Endothelial cell of umbilical vein (primary cell): ENCODE measurements around the gene MOG. TPM values are rescaled to one million over a fixed set of nuclear protein-coding genes. Genes with fewer than 3 reads are reported as not detected.

Source experiments
- BruUV-seq: library from RNA; stranded (reverse); fragments of 400-500 nt; replicated peaks from 2 replicates; lab custom pipeline; 2021; lab: Mats Ljungman, UMichigan
- CTCF ChIA-PET: fragments of 300-600, 350-600 bp; sonication (Branson Sonifier 250); formaldehyde crosslinking; loops from one replicate; lab custom pipeline; 2021; ENCODE audit warnings: antibody characterized with exemption, inconsistent platforms; lab: Charles Lee
- POLR2A ChIA-PET: fragments of 300-600, 350-600 bp; sonication (Branson Sonifier 250); formaldehyde crosslinking; loops from one replicate; lab custom pipeline; 2021; ENCODE audit warnings: antibody characterized with exemption, inconsistent platforms; lab: Charles Lee
- DNase-seq: peaks from one replicate; pipeline ENCODE4 v3.0.0-alpha.2; 2011; ENCODE audit warnings: low read depth, low spot score
- FAIRE-seq: peaks from 2 replicates; lab custom pipeline; 2011; peaks lifted over from hg19 to GRCh38; lab: Jason Lieb, UNC
- H2AFZ ChIP-seq: 2 replicates; pipeline ENCODE4 v1.6.0; 2012; ENCODE audit warnings: low read depth, low read length, control low read depth, inconsistent platforms
- H3K27ac ChIP-seq: 2 replicates; pipeline ENCODE4 v1.5.1; 2011; ENCODE audit warnings: low read depth, mild to moderate bottlenecking, control low read depth, low read length, moderate library complexity; ENCODE audit not compliant: insufficient read depth
- H3K27me3 ChIP-seq, 2 experiments: 2 replicates each; pipeline versions ENCODE4 v1.6.0 to v1.6.1; 2011; ENCODE audit warnings: low read length in 2 of 2, mixed read lengths in 1 of 2; ENCODE audit not compliant: control insufficient read depth in 2 of 2, insufficient read depth in 2 of 2
- H3K36me3 ChIP-seq, 2 experiments: 2 replicates in 1 of 2; 3 replicates in 1 of 2; pipeline ENCODE4 v1.5.1; 2011; ENCODE audit warnings: low read length in 2 of 2, mild to moderate bottlenecking in 1 of 2, moderate library complexity in 1 of 2; ENCODE audit not compliant: control insufficient read depth in 2 of 2, insufficient read depth in 2 of 2; ENCODE audit errors: extremely low read depth in 1 of 2
- H3K4me1 ChIP-seq: 3 replicates; pipeline ENCODE4 v1.5.1; 2011; ENCODE audit warnings: mild to moderate bottlenecking, low read length; ENCODE audit not compliant: control insufficient read depth, insufficient read depth; ENCODE audit errors: extremely low read depth
- H3K4me2 ChIP-seq: 2 replicates; pipeline ENCODE4 v1.6.1; 2011; ENCODE audit warnings: low read length, control low read depth, mixed read lengths; ENCODE audit not compliant: insufficient read depth
- H3K4me3 ChIP-seq, 3 experiments: fragments of 200-600 bp in 1 of 3; sonication (generic), shearing (Covaris generic) in 1 of 3; replicated peaks in 1 of 3; 2 replicates each; pipeline ENCODE4 v1.5.1; 2011 to 2016; ENCODE audit warnings: control low read depth in 3 of 3, low read length in 3 of 3, mild to moderate bottlenecking in 2 of 3, inconsistent platforms in 1 of 3, low read depth in 1 of 3, moderate library complexity in 1 of 3; ENCODE audit not compliant: insufficient read depth in 1 of 3
- H3K79me2 ChIP-seq: 2 replicates; pipeline ENCODE4 v1.6.0; 2012; ENCODE audit warnings: low read length, inconsistent platforms; ENCODE audit not compliant: control insufficient read depth, insufficient read depth
- H3K9ac ChIP-seq: replicated peaks from 2 replicates; pipeline ENCODE3; 2011; ENCODE audit warnings: low read length, control low read depth; ENCODE audit not compliant: insufficient read depth; ENCODE audit errors: extremely low read depth
- H3K9me1 ChIP-seq: replicated peaks from 3 replicates; pipeline ENCODE4 v1.6.0; 2011; ENCODE audit warnings: mild to moderate bottlenecking, low read length; ENCODE audit not compliant: control insufficient read depth, insufficient read depth; ENCODE audit errors: extremely low read depth
- H3K9me3 ChIP-seq: replicated peaks from 2 replicates; pipeline ENCODE4 v1.5.1; 2012; ENCODE audit warnings: low read length, inconsistent platforms; ENCODE audit not compliant: control insufficient read depth, insufficient read depth
- H4K20me1 ChIP-seq: replicated peaks from 2 replicates; pipeline ENCODE3; 2011; ENCODE audit warnings: mild to moderate bottlenecking, low read length; ENCODE audit not compliant: control insufficient read depth, insufficient read depth; ENCODE audit errors: extremely low read depth
- CTCF ChIP-seq, 2 donors: IDR thresholded peaks; 1 replicate in 1 of 2; 2 replicates in 1 of 2; pipeline ENCODE4 v1.5.1; 2011; ENCODE audit warnings: low read length in 2 of 2, mild to moderate bottlenecking in 2 of 2, moderate library complexity in 2 of 2, control low read depth in 1 of 2, inconsistent platforms in 1 of 2, low read depth in 1 of 2; ENCODE audit not compliant: insufficient read depth in 1 of 2; ENCODE audit errors: extremely low read depth in 1 of 2
- EZH2 ChIP-seq: IDR thresholded peaks from 2 replicates; pipeline ENCODE4 v1.6.1; 2012; ENCODE audit warnings: borderline replicate concordance, low read depth, mild to moderate bottlenecking, moderate library complexity, low read length, inconsistent platforms; ENCODE audit not compliant: severe bottlenecking
- FOS ChIP-seq: IDR thresholded peaks from 2 replicates; pipeline ENCODE4 v1.6.1; 2011; ENCODE audit warnings: mild to moderate bottlenecking, low read length, moderate library complexity, borderline replicate concordance; ENCODE audit not compliant: insufficient read depth
- GATA2 ChIP-seq: IDR thresholded peaks from 2 replicates; pipeline ENCODE4 v1.7.0; 2011; ENCODE audit warnings: low read depth, mild to moderate bottlenecking, moderate library complexity, mixed read lengths, low read length; ENCODE audit not compliant: insufficient read length, insufficient read depth
- JUN ChIP-seq: IDR thresholded peaks from 2 replicates; pipeline ENCODE4 v1.6.1; 2011; ENCODE audit warnings: borderline replicate concordance, low read depth; ENCODE audit not compliant: insufficient read length, insufficient read depth
- MAX ChIP-seq: IDR thresholded peaks from 2 replicates; pipeline ENCODE4 v1.6.1; 2011; ENCODE audit not compliant: insufficient read depth, insufficient read length
- MYC ChIP-seq: IDR thresholded peaks from one replicate; pipeline ENCODE4 v1.6.1; 2011; ENCODE audit warnings: mild to moderate bottlenecking, low read depth, low read length
- POLR2A ChIP-seq: IDR thresholded peaks from 2 replicates; pipeline ENCODE4 v1.6.1; 2012; ENCODE audit warnings: low read depth, mild to moderate bottlenecking, control low read depth, low read length
- POLR2AphosphoS5 ChIP-seq: IDR thresholded peaks from 2 replicates; pipeline ENCODE4 v1.6.1; 2012; ENCODE audit warnings: low read depth, mild to moderate bottlenecking, control low read depth, low read length, moderate library complexity; ENCODE audit not compliant: insufficient read depth
- dilution Hi-C: fragments of 300-500 bp; cut with MboI; formaldehyde crosslinking; loops from one replicate; pipeline ENCODE4 v1.15.0; 2019; ENCODE audit warnings: low sequenced_read_pairs; ENCODE audit not compliant: extremely low pct_ligation_motif_present
- intact Hi-C: fragments of 100-400 bp; cut with micrococcal nuclease; formaldehyde crosslinking; loops from one replicate; pipeline ENCODE4 v1.10.0; 2022
- polyA plus RNA-seq, 4 experiments: library from polyadenylated mRNA; depleted of rRNA in 3 of 4; stranded (reverse) in 3 of 4; unstranded in 1 of 4; fragments of >200 nt; gene quantifications; 2 replicates each; pipeline versions ENCODE4 v1.2.1 to v1.2.3, GENCODE V29; 2011 to 2012; ENCODE audit warnings: missing spikeins in 1 of 4
- total RNA-seq: library from RNA; stranded (reverse); gene quantifications from 2 replicates; pipeline ENCODE4 v1.2.3, GENCODE V29; 2021

The MOG gene
- total and polyA plus RNA-seq, 2 donors (not counting 3 experiments of a cell fraction or from before 2014, with no cell fraction given): not detected

GRCh38 chr6:29665942-29666825 is 9.3 kb downstream of the MOG start:
- intact Hi-C loops: no loop called here
- no peak for DNase-seq
- H3K4me1 ChIP-seq: no peaks in the 10 kb centered on the region
- no peaks in the 10 kb centered on the region for H3K36me3 ChIP-seq
- no peak overlapping the region for H2AFZ ChIP-seq
- no peak for TF ChIP-seq JUN
- no peak for TF ChIP-seq MAX
- TF ChIP-seq FOS: no peak
- TF ChIP-seq EZH2: no peak
- no TSS peak for BruUV-seq
- FAIRE-seq: no peak
- dilution Hi-C loops: no loop called here
- H3K4me2 ChIP-seq: no peak overlapping the region
- POLR2A ChIA-PET: interaction anchor here (0.6 kb wide), 1 partner anchor 32 kb away, joined by 3 read pairs; no protein-coding TSS in a partner anchor
- peaks cover 14 to 27% of the 10 kb centered on the region in 2 experiments for H3K27me3 ChIP-seq
- H3K9me1 ChIP-seq: no peaks in the 10 kb centered on the region
- no peaks in the 10 kb centered on the region for H3K9me3 ChIP-seq
- no peak overlapping the region for H3K4me3 ChIP-seq
- no peak overlapping the region for H3K27ac ChIP-seq
- H4K20me1 ChIP-seq: no peaks in the 10 kb centered on the region
- H3K79me2 ChIP-seq: no peaks in the 10 kb centered on the region
- CTCF ChIA-PET: interaction anchor here (0.9 to 6.6 kb wide), 6 partner anchors 10 to 33 kb away, joined by 3 to 84 read pairs (median 8); no protein-coding TSS in a partner anchor
- no peak overlapping the region for H3K9ac ChIP-seq

DNA sequence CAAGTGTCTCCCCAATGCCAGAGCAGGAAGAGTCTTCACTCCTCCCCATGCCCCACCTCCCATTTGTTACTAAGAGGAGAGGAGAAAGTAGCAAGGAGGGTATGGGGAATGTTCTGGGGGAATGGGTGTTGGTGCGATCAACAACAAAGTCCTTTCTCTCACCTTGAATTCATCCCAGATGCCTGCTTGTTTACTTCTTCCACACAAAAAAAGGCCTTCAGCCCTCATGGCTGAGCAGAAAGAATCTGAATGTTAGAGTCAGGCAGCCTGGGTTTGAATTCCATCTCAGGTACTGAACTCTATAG is 9.9 kb downstream of the MOG start:
- no peak overlapping the region for H2AFZ ChIP-seq
- FAIRE-seq (no peak), DNase-seq (no peak)
- dilution Hi-C loops (no loop called here), intact Hi-C loops (no loop called here)
- no peaks in the 10 kb centered on the region for H4K20me1 ChIP-seq
- no peaks in the 10 kb centered on the region for H3K36me3 ChIP-seq
- TF ChIP-seq GATA2 (no peak), POLR2A (no peak), FOS (no peak), JUN (no peak), POLR2AphosphoS5 (no peak), CTCF (IDR thresholded peaks at IDR 0.05; ENCODE audit: extremely low read depth in 1 of 2, insufficient read depth in 1 of 2, low read depth in 1 of 2, low read length in 2 of 2) (no peak), MYC (no peak), EZH2 (no peak), MAX (no peak)
- H3K79me2 ChIP-seq: no peaks in the 10 kb centered on the region
- no peak overlapping the region for H3K4me2 ChIP-seq
- H3K27ac ChIP-seq: no peak overlapping the region
- POLR2A ChIA-PET: interaction anchor here (0.6 kb wide), 1 partner anchor 32 kb away, joined by 3 read pairs; no protein-coding TSS in a partner anchor
- no peak overlapping the region for H3K4me3 ChIP-seq
- CTCF ChIA-PET: interaction anchor here (1.4 to 6.6 kb wide), 5 partner anchors 9 to 30 kb away, joined by 3 to 84 read pairs (median 11); no protein-coding TSS in a partner anchor
- H3K9ac ChIP-seq: no peak overlapping the region
- no TSS peak for BruUV-seq
- H3K9me3 ChIP-seq: no peaks in the 10 kb centered on the region
- H3K4me1 ChIP-seq: no peaks in the 10 kb centered on the region
- H3K9me1 ChIP-seq: no peaks in the 10 kb centered on the region
- peaks cover 13 to 22% of the 10 kb centered on the region in 2 experiments for H3K27me3 ChIP-seq
